Astrocyte (in vitro differentiated cells and primary cell): ENCODE data around the gene F5.

ENCODE experiments used
- EZH2 ChIP-seq: IDR thresholded peaks from 2 replicates; pipeline ENCODE4 v1.6.1; 2012; ENCODE audit warnings: mild to moderate bottlenecking, low read length, inconsistent platforms; ENCODE audit not compliant: insufficient read depth
- TF ChIP-seq, protein P1 (sequence below): IDR thresholded peaks from 2 replicates; pipeline ENCODE4 v1.5.1; 2011; ENCODE audit warnings: low read depth, mild to moderate bottlenecking, inconsistent platforms, low read length, moderate library complexity; ENCODE audit not compliant: insufficient read depth

DNA sequence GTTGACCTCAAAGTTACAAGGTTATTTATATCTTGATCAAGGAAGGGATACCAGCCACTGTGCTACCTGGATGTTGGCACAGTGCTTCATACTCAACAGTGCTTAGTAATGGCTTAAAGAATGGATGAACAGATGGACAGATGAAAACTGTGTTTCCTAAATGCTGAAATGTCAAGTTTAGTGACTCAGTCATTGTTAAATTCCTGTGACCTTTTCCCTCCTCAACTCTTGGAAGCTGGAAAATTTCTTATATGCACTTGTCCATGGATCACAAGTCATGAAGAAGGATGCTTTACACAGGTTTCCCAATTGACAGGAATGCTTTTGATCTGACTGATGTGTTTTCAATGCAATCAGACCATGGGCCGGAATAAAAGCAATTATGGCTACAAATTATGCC is 60.9 kb downstream of the F5 start:
- TF ChIP-seq, protein P1, sequence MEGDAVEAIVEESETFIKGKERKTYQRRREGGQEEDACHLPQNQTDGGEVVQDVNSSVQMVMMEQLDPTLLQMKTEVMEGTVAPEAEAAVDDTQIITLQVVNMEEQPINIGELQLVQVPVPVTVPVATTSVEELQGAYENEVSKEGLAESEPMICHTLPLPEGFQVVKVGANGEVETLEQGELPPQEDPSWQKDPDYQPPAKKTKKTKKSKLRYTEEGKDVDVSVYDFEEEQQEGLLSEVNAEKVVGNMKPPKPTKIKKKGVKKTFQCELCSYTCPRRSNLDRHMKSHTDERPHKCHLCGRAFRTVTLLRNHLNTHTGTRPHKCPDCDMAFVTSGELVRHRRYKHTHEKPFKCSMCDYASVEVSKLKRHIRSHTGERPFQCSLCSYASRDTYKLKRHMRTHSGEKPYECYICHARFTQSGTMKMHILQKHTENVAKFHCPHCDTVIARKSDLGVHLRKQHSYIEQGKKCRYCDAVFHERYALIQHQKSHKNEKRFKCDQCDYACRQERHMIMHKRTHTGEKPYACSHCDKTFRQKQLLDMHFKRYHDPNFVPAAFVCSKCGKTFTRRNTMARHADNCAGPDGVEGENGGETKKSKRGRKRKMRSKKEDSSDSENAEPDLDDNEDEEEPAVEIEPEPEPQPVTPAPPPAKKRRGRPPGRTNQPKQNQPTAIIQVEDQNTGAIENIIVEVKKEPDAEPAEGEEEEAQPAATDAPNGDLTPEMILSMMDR, result no peak
- no peak for TF ChIP-seq EZH2
